ENCODE measurements around the gene DNAJC24. TPM values are rescaled to one million over a fixed set of nuclear protein-coding genes. Genes with fewer than 3 reads are reported as not detected.

DNAJC24 gene
- total and polyA plus RNA-seq, 7 experiments from 2014 or later = 9.8 to 26.3 (median 18.0) TPM

DNA sequence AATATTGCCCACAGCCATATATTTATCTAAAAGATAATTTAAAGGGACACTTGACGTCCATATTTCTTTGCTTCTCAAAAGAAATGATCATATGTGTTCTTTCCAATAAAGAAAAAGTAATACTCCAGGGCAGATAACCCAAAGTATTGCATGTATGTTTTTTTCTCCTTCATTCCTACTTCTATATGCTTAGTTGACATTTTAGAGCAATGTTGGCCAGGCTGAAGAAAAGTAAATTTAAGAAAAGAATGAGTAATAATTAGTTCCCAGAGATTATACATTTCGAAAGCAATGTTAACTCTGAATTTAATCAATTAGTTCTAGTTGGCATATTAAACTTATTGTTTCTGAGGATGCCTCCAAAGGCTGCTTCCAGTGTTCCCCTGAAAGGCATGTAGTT is 48.2 kb downstream of the DNAJC24 start:
- H3K4me1 Mint-ChIP-seq = peaks cover 0 to 8% (median 0%) of the 10 kb centered on the region in 7 donors
- peaks cover 0 to 30% (median 10%) of the 10 kb centered on the region in 5 donors for H3K36me3 Mint-ChIP-seq
- no peaks in the 10 kb centered on the region for H3K27me3 Mint-ChIP-seq
- ChIA-PET POLR2A (no interaction called here), CTCF (no interaction called here)
- Histone ChIP-seq H3K27ac (ENCODE audit: low read depth, low read length) (no peak overlapping the region), H3K36me3 (ENCODE audit: control insufficient read depth in 2 of 3, insufficient read depth in 3 of 3, low read length in 3 of 3) (peaks cover 0 to 5% (median 0%) of the 10 kb centered on the region in 3 experiments), H3K27me3 (ENCODE audit: control insufficient read depth in 2 of 2, insufficient read depth in 2 of 2, low read length in 2 of 2) (no peaks in the 10 kb centered on the region), H3K4me3 (ENCODE audit: low read length) (no peak overlapping the region), H3K4me1 (ENCODE audit: control insufficient read depth in 2 of 2, insufficient read depth in 2 of 2, low read length in 2 of 2) (no peaks in the 10 kb centered on the region), H3K9me3 (ENCODE audit: control insufficient read depth in 2 of 3, low read length in 3 of 3) (no peaks in the 10 kb centered on the region)
- no peaks in the 10 kb centered on the region for H3K9me3 Mint-ChIP-seq
- intact Hi-C loops (cut with micrococcal nuclease) = no loop called here
- ATAC-seq (no peak), DNase-seq (no peak)
- H3K4me3 Mint-ChIP-seq = no peak overlapping the region
- H3K27ac Mint-ChIP-seq = no peak overlapping the region

- Mint-ChIP-seq H3K27me3 (no peaks in the 10 kb centered on the region), H3K9me3 (no peaks in the 10 kb centered on the region), H3K4me3 (no peak overlapping the region), H3K27ac (no peak overlapping the region), H3K4me1 (peaks cover 0 to 8% (median 0%) of the 10 kb centered on the region in 7 donors), H3K36me3 (peaks cover 0 to 30% (median 10%) of the 10 kb centered on the region in 5 donors)
- Histone ChIP-seq H3K36me3 (ENCODE audit: control insufficient read depth in 2 of 3, insufficient read depth in 3 of 3, low read length in 3 of 3) (peaks cover 0 to 5% (median 0%) of the 10 kb centered on the region in 3 experiments), H3K27me3 (ENCODE audit: control insufficient read depth in 2 of 2, insufficient read depth in 2 of 2, low read length in 2 of 2) (no peaks in the 10 kb centered on the region), H3K27ac (ENCODE audit: low read depth, low read length) (no peak overlapping the region), H3K9me3 (ENCODE audit: control insufficient read depth in 2 of 3, low read length in 3 of 3) (no peaks in the 10 kb centered on the region), H3K4me3 (ENCODE audit: low read length) (no peak overlapping the region), H3K4me1 (ENCODE audit: control insufficient read depth in 2 of 2, insufficient read depth in 2 of 2, low read length in 2 of 2) (no peaks in the 10 kb centered on the region)
- intact Hi-C loops (cut with micrococcal nuclease) = no loop called here
- no peak for DNase-seq
- POLR2A ChIA-PET = no interaction called here
- no peak for ATAC-seq
- CTCF ChIA-PET = no interaction called here
Measured at GRCh38 chr11:31419138-31419537, 49.5 kb downstream of the DNAJC24 start.

DNA sequence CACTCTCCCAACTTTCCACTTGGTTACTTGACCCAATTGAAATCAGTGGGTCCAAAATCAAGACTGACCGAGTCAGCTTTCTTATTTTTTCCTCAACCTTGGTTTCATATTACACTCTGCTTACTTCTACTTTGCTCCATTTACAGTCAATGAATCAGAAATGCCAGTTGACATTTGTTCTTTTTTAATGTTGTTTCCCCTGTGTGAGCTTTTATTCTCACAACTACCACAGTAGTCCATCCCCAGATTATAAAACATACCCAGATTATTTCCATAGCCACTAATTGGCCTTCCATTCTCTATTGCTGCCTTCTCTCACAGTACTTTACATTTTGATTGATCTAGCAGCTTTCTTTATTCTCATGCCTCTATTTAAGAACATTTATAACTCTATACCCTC is 50.0 kb downstream of the DNAJC24 start:
- intact Hi-C loops (cut with micrococcal nuclease) = no loop called here
- no peaks in the 10 kb centered on the region for H3K4me1 ChIP-seq (ENCODE audit: control insufficient read depth in 2 of 2, insufficient read depth in 2 of 2, low read length in 2 of 2)
- H3K4me3 ChIP-seq (ENCODE audit: low read length) = no peak overlapping the region
- Mint-ChIP-seq H3K4me1 (peaks cover 0 to 8% (median 0%) of the 10 kb centered on the region in 7 donors), H3K4me3 (no peak overlapping the region), H3K27ac (no peak overlapping the region), H3K36me3 (peaks cover 0 to 26% (median 6%) of the 10 kb centered on the region in 5 donors), H3K9me3 (no peaks in the 10 kb centered on the region), H3K27me3 (no peaks in the 10 kb centered on the region)
- peaks cover 0 to 3% (median 0%) of the 10 kb centered on the region in 3 experiments for H3K36me3 ChIP-seq (ENCODE audit: control insufficient read depth in 2 of 3, insufficient read depth in 3 of 3, low read length in 3 of 3)
- H3K27me3 ChIP-seq (ENCODE audit: control insufficient read depth in 2 of 2, insufficient read depth in 2 of 2, low read length in 2 of 2) = no peaks in the 10 kb centered on the region
- ChIA-PET POLR2A (no interaction called here), CTCF (no interaction called here)
- no peaks in the 10 kb centered on the region for H3K9me3 ChIP-seq (ENCODE audit: control insufficient read depth in 2 of 3, low read length in 3 of 3)
- no peak overlapping the region for H3K27ac ChIP-seq (ENCODE audit: low read depth, low read length)
- ATAC-seq (no peak), DNase-seq (no peak)

- no peak overlapping the region for H3K4me3 ChIP-seq (ENCODE audit: low read length)
- H3K4me1 ChIP-seq (ENCODE audit: control insufficient read depth in 2 of 2, insufficient read depth in 2 of 2, low read length in 2 of 2) = no peaks in the 10 kb centered on the region
- H3K4me3 Mint-ChIP-seq = no peak overlapping the region
- no peaks in the 10 kb centered on the region for H3K27me3 ChIP-seq (ENCODE audit: control insufficient read depth in 2 of 2, insufficient read depth in 2 of 2, low read length in 2 of 2)
- no peaks in the 10 kb centered on the region for H3K27me3 Mint-ChIP-seq
- CTCF ChIA-PET = interaction anchor here (0.7 kb wide), 1 partner anchor 148 kb away, joined by 4 read pairs; no protein-coding TSS in a partner anchor
- no peaks in the 10 kb centered on the region for H3K9me3 ChIP-seq (ENCODE audit: control insufficient read depth in 2 of 3, low read length in 3 of 3)
- no peak overlapping the region for H3K27ac Mint-ChIP-seq
- DNase-seq = no peak
- no peaks in the 10 kb centered on the region for H3K9me3 Mint-ChIP-seq
- peaks cover 0 to 14% (median 4%) of the 10 kb centered on the region in 5 donors for H3K36me3 Mint-ChIP-seq
- ATAC-seq = no peak
- POLR2A ChIA-PET = no interaction called here
- H3K36me3 ChIP-seq (ENCODE audit: control insufficient read depth in 2 of 3, insufficient read depth in 3 of 3, low read length in 3 of 3) = no peaks in the 10 kb centered on the region
- H3K27ac ChIP-seq (ENCODE audit: low read depth, low read length) = no peak overlapping the region
- intact Hi-C loops (cut with micrococcal nuclease) = no loop called here
- peaks cover 0 to 8% (median 0%) of the 10 kb centered on the region in 7 donors for H3K4me1 Mint-ChIP-seq
Measured at GRCh38 chr11:31421820-31422219, 52.2 kb downstream of the DNAJC24 start.

- Histone ChIP-seq H3K4me1 (ENCODE audit: control insufficient read depth in 2 of 2, insufficient read depth in 2 of 2, low read length in 2 of 2) (no peaks in the 10 kb centered on the region), H3K36me3 (ENCODE audit: control insufficient read depth in 2 of 3, insufficient read depth in 3 of 3, low read length in 3 of 3) (no peaks in the 10 kb centered on the region), H3K9me3 (ENCODE audit: control insufficient read depth in 2 of 3, low read length in 3 of 3) (no peaks in the 10 kb centered on the region), H3K27me3 (ENCODE audit: control insufficient read depth in 2 of 2, insufficient read depth in 2 of 2, low read length in 2 of 2) (no peaks in the 10 kb centered on the region), H3K27ac (ENCODE audit: low read depth, low read length) (no peak overlapping the region), H3K4me3 (ENCODE audit: low read length) (no peak overlapping the region)
- H3K27me3 Mint-ChIP-seq = no peaks in the 10 kb centered on the region
- POLR2A ChIA-PET = no interaction called here
- intact Hi-C loops (cut with micrococcal nuclease) = no loop called here
- DNase-seq (no peak), ATAC-seq (no peak)
- peaks cover 0 to 8% (median 0%) of the 10 kb centered on the region in 7 donors for H3K4me1 Mint-ChIP-seq
- H3K4me3 Mint-ChIP-seq = no peak overlapping the region
- H3K9me3 Mint-ChIP-seq = no peaks in the 10 kb centered on the region
- no peak overlapping the region for H3K27ac Mint-ChIP-seq
- CTCF ChIA-PET = no interaction called here
- H3K36me3 Mint-ChIP-seq = peaks cover 0 to 14% (median 6%) of the 10 kb centered on the region in 5 donors
Measured at GRCh38 chr11:31422703-31423102, 53.0 kb downstream of the DNAJC24 start.

DNA sequence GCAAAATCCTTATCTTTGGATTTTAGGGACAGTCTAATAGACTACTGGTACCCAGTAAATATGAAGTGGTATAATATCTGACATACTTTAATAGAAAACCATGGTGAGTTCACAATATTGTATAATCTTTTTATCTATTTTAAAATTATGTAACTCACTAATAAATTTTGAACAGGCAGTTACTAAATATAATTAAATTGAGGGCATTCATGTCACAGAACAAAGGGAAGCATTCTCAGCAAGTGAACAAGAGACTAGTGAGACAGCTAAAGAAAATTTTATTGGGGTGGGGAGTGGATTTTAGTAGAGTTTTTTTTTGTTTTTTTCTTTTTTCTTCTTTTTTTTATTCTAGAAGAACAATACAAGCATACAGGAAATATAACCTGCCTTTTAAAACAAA is 55.0 kb downstream of the DNAJC24 start:
- H3K4me1 ChIP-seq (ENCODE audit: control insufficient read depth in 2 of 2, insufficient read depth in 2 of 2, low read length in 2 of 2) = no peaks in the 10 kb centered on the region
- H3K4me3 ChIP-seq (ENCODE audit: low read length) = no peak overlapping the region
- no peak for ATAC-seq
- H3K4me3 Mint-ChIP-seq = no peak overlapping the region
- intact Hi-C loops (cut with micrococcal nuclease) = no loop called here
- H3K27me3 ChIP-seq (ENCODE audit: control insufficient read depth in 2 of 2, insufficient read depth in 2 of 2, low read length in 2 of 2) = no peaks in the 10 kb centered on the region
- no peaks in the 10 kb centered on the region for H3K9me3 Mint-ChIP-seq
- no peak overlapping the region for H3K27ac ChIP-seq (ENCODE audit: low read depth, low read length)
- no peaks in the 10 kb centered on the region for H3K36me3 ChIP-seq (ENCODE audit: control insufficient read depth in 2 of 3, insufficient read depth in 3 of 3, low read length in 3 of 3)
- H3K4me1 Mint-ChIP-seq = peaks cover 0 to 7% (median 0%) of the 10 kb centered on the region in 7 donors
- POLR2A ChIA-PET = interaction anchor here (0.6 kb wide), 1 partner anchor 98 kb away, joined by 3 read pairs; no protein-coding TSS in a partner anchor
- DNase-seq = no peak
- H3K27me3 Mint-ChIP-seq = no peaks in the 10 kb centered on the region
- H3K9me3 ChIP-seq (ENCODE audit: control insufficient read depth in 2 of 3, low read length in 3 of 3) = no peaks in the 10 kb centered on the region
- peaks cover 0 to 18% (median 11%) of the 10 kb centered on the region in 5 donors for H3K36me3 Mint-ChIP-seq
- CTCF ChIA-PET = no interaction called here
- no peak overlapping the region for H3K27ac Mint-ChIP-seq

- Mint-ChIP-seq H3K27ac (no peak overlapping the region), H3K9me3 (peaks cover 0 to 7% (median 2%) of the 10 kb centered on the region in 11 donors), H3K4me3 (no peak overlapping the region), H3K4me1 (peaks cover 0 to 19% (median 13%) of the 10 kb centered on the region in 7 donors), H3K27me3 (no peaks in the 10 kb centered on the region), H3K36me3 (peaks cover 0 to 40% (median 19%) of the 10 kb centered on the region in 5 donors)
- H3K27me3 ChIP-seq (ENCODE audit: control insufficient read depth in 2 of 2, insufficient read depth in 2 of 2, low read length in 2 of 2) = no peaks in the 10 kb centered on the region
- H3K4me3 ChIP-seq (ENCODE audit: low read length) = no peak overlapping the region
- ChIA-PET CTCF (no interaction called here), POLR2A (no interaction called here)
- intact Hi-C loops (cut with micrococcal nuclease) = no loop called here
- H3K27ac ChIP-seq (ENCODE audit: low read depth, low read length) = no peak overlapping the region
- no peaks in the 10 kb centered on the region for H3K9me3 ChIP-seq (ENCODE audit: control insufficient read depth in 2 of 3, low read length in 3 of 3)
- DNase-seq = no peak
- peaks cover 0 to 4% (median 0%) of the 10 kb centered on the region in 3 experiments for H3K36me3 ChIP-seq (ENCODE audit: control insufficient read depth in 2 of 3, insufficient read depth in 3 of 3, low read length in 3 of 3)
- no peak for ATAC-seq
- H3K4me1 ChIP-seq (ENCODE audit: control insufficient read depth in 2 of 2, insufficient read depth in 2 of 2, low read length in 2 of 2) = no peaks in the 10 kb centered on the region
Measured at GRCh38 chr11:31433851-31434250, 64.2 kb downstream of the DNAJC24 start.
